Natural killer cell (primary cell): Measurements from ENCODE around the gene ARHGAP26. TPM values are rescaled to one million over a fixed set of nuclear protein-coding genes. Genes with fewer than 3 reads are reported as not detected.
A peak's percentile ranks its signal among the peaks of the same experiment; 100 is the strongest.
"Not testable (repeated sequence)": the region's sequence is repeated elsewhere in the genome, so short reads cannot be mapped to it uniquely, and the experiment has no call there.

Experiments used
- ATAC-seq, 3 donors: fragments of 150-1000 bp in 2 of 3; fragments of 200-7000 bp in 1 of 3; cut with Tn5 transposase; 1 replicate in 1 of 3; 2 replicates in 2 of 3; pipeline ENCODE4 v1.10.0; 2021; ENCODE audit warnings: mild to moderate bottlenecking in 2 of 3, moderate library complexity in 2 of 3
- DNase-seq, 2 donors: peaks; one replicate each; pipeline versions ENCODE4 v3.0.0 to v3.0.0-alpha.2; 2013 to 2021; ENCODE audit warnings: mixed read lengths in 1 of 2
- H3K27ac ChIP-seq: one replicate; pipeline ENCODE4 v1.5.1; 2013; ENCODE audit warnings: mild to moderate bottlenecking, low read length
- H3K27me3 ChIP-seq: one replicate; pipeline ENCODE4 v1.6.1; 2013; ENCODE audit warnings: low read length; ENCODE audit not compliant: control insufficient read depth, insufficient read depth
- H3K36me3 ChIP-seq: one replicate; pipeline ENCODE4 v1.6.1; 2013; ENCODE audit warnings: low read length; ENCODE audit not compliant: control insufficient read depth, insufficient read depth
- H3K4me1 ChIP-seq: one replicate; pipeline ENCODE4 v1.6.1; 2013; ENCODE audit warnings: low read length; ENCODE audit not compliant: control insufficient read depth, insufficient read depth
- H3K4me3 ChIP-seq: one replicate; pipeline ENCODE4 v1.5.1; 2013; ENCODE audit warnings: low read length
- H3K9me3 ChIP-seq: one replicate; pipeline ENCODE4 v1.6.1; 2013; ENCODE audit warnings: low read length; ENCODE audit not compliant: control insufficient read depth, insufficient read depth
- H3K27ac Mint-ChIP-seq, 2 donors: one replicate each; pipeline ENCODE4 v1.8.0; 2022; ENCODE audit warnings: mild to moderate bottlenecking in 2 of 2, mixed read lengths in 2 of 2, moderate library complexity in 1 of 2
- H3K27me3 Mint-ChIP-seq, 2 donors: one replicate each; pipeline ENCODE4 v1.8.0; 2022; ENCODE audit warnings: low read depth in 2 of 2, mixed read lengths in 2 of 2
- H3K36me3 Mint-ChIP-seq: one replicate; pipeline ENCODE4 v1.8.0; 2022; ENCODE audit warnings: mixed read lengths
- H3K4me1 Mint-ChIP-seq, 2 donors: one replicate each; pipeline ENCODE4 v1.8.0; 2022; ENCODE audit warnings: mixed read lengths in 2 of 2
- H3K4me3 Mint-ChIP-seq: one replicate; pipeline ENCODE4 v1.8.0; 2022; ENCODE audit warnings: mild to moderate bottlenecking, moderate library complexity, mixed read lengths
- H3K9me3 Mint-ChIP-seq, 2 donors: one replicate each; pipeline ENCODE4 v1.8.0; 2022; ENCODE audit warnings: mixed read lengths in 2 of 2
- CTCF ChIP-seq: fragments of 200-600 bp; IDR thresholded peaks from one replicate; pipeline ENCODE4 v1.8.0; 2022; ENCODE audit warnings: antibody characterized with exemption
- WGBS: methylation state at CpG from one replicate; pipeline ENCODE4 v1.1.7; 2013; ENCODE audit warnings: missing lambda C conversion rate; ENCODE audit not compliant: insufficient coverage; 5-methylcytosine and 5-hydroxymethylcytosine counted together
- intact Hi-C: fragments of 100-400 bp; cut with micrococcal nuclease; formaldehyde crosslinking; loops from one replicate; pipeline ENCODE4 v1.14.2; 2022
- total RNA-seq, 4 donors: library from RNA; stranded (reverse); fragments of 120-200 nt in 1 of 4; gene quantifications; one replicate each; pipeline versions ENCODE4 v1.2.3 to v1.2.4, GENCODE V29; 2013 to 2022

Gene ARHGAP26
- total RNA-seq, 3 donors from 2014 or later (not counting 1 experiment from before 2014, with no cell fraction given): 153 to 159 (median 158) TPM

GRCh38 chr5:142994218-142994617 lies 224.0 kb downstream of the ARHGAP26 start:
- peaks cover 71 to 77% of the 10 kb centered on the region in 2 donors for H3K4me1 Mint-ChIP-seq

GRCh38 chr5:142995621-142996020 lies 225.4 kb downstream of the ARHGAP26 start:
- Mint-ChIP-seq H3K4me1 (peaks cover 70 to 75% of the 10 kb centered on the region in 2 donors), H3K27ac (peak overlapping the region; percentile 88 to 100), H3K4me3 (peak overlapping the region; percentile 64), H3K36me3 (peaks cover 16% of the 10 kb centered on the region)
- intact Hi-C loops: loop anchor here (1.0 to 2.0 kb wide), 4 partner anchors 11 to 67 kb away; no protein-coding TSS in a partner anchor
- not testable (repeated sequence) for DNase-seq, H3K9me3 Mint-ChIP-seq, H3K27me3 Mint-ChIP-seq, ATAC-seq, H3K9me3 ChIP-seq, H3K4me3 ChIP-seq, H3K36me3 ChIP-seq, H3K27me3 ChIP-seq
- peaks cover 58% of the 10 kb centered on the region for H3K4me1 ChIP-seq
- peak overlapping the region; percentile 86 for H3K27ac ChIP-seq

More at GRCh38 chr5:142994218-142994617, 224.0 kb downstream of the ARHGAP26 start:
- Mint-ChIP-seq H3K9me3 (peaks cover 2 to 7% of the 10 kb centered on the region in 2 donors), H3K27me3 (no peaks in the 10 kb centered on the region), H3K4me3 (peak overlapping the region; percentile 59), H3K36me3 (peaks cover 16% of the 10 kb centered on the region), H3K27ac (peak overlapping the region; percentile 88 to 100)
- TF ChIP-seq CTCF: no peak
- ATAC-seq: no peak
- intact Hi-C loops: no loop called here
- H3K4me3 ChIP-seq: no peak overlapping the region
- WGBS: 90% methylated on average over 2 of the region's 2 CpGs
- no peaks in the 10 kb centered on the region for H3K27me3 ChIP-seq
- H3K36me3 ChIP-seq: no peaks in the 10 kb centered on the region
- peaks cover 59% of the 10 kb centered on the region for H3K4me1 ChIP-seq
- no peak for DNase-seq
- H3K9me3 ChIP-seq: peaks cover 7% of the 10 kb centered on the region
- H3K27ac ChIP-seq: peak overlapping the region; percentile 58

GRCh38 chr5:142997591-142997990 lies 227.4 kb downstream of the ARHGAP26 start:
- Histone ChIP-seq H3K27ac (peak overlapping the region; percentile 86), H3K9me3 (no peaks in the 10 kb centered on the region), H3K4me3 (no peak overlapping the region), H3K36me3 (no peaks in the 10 kb centered on the region), H3K4me1 (peaks cover 65% of the 10 kb centered on the region), H3K27me3 (no peaks in the 10 kb centered on the region)
- ATAC-seq: peak in 2 of 3 donors; percentile 4 to 15
- H3K4me1 Mint-ChIP-seq: peaks cover 82 to 84% of the 10 kb centered on the region in 2 donors
- no peaks in the 10 kb centered on the region for H3K27me3 Mint-ChIP-seq
- H3K4me3 Mint-ChIP-seq: peak overlapping the region; percentile 61
- peaks cover 0 to 2% of the 10 kb centered on the region in 2 donors for H3K9me3 Mint-ChIP-seq
- peak in 1 of 2 donors; percentile 42 for DNase-seq
- peak overlapping the region; percentile 88 to 100 for H3K27ac Mint-ChIP-seq
- 0% methylated on average over 1 of the region's 1 CpG for WGBS
- H3K36me3 Mint-ChIP-seq: peaks cover 16% of the 10 kb centered on the region
- no peak for TF ChIP-seq CTCF
- intact Hi-C loops: loop anchor here (2.0 kb wide), 1 partner anchor 69 kb away; no protein-coding TSS in a partner anchor

GRCh38 chr5:142998316-142999020 lies 228.3 kb downstream of the ARHGAP26 start:
- no peaks in the 10 kb centered on the region for H3K9me3 ChIP-seq
- 15% methylated on average over 3 of the region's 6 CpGs for WGBS
- ATAC-seq: no peak
- Mint-ChIP-seq H3K27me3 (no peaks in the 10 kb centered on the region), H3K4me1 (peaks cover 91 to 93% of the 10 kb centered on the region in 2 donors), H3K27ac (peak overlapping the region; percentile 88 to 100), H3K9me3 (peaks cover 0 to 2% of the 10 kb centered on the region in 2 donors), H3K4me3 (peak overlapping the region; percentile 80), H3K36me3 (peaks cover 16% of the 10 kb centered on the region)
- no peaks in the 10 kb centered on the region for H3K27me3 ChIP-seq
- peak overlapping the region; percentile 86 for H3K27ac ChIP-seq
- intact Hi-C loops: no loop called here
- peaks cover 68% of the 10 kb centered on the region for H3K4me1 ChIP-seq
- no peak for DNase-seq
- no peak for TF ChIP-seq CTCF
- no peak overlapping the region for H3K4me3 ChIP-seq
- no peaks in the 10 kb centered on the region for H3K36me3 ChIP-seq

GRCh38 chr5:143000551-143000950 lies 230.4 kb downstream of the ARHGAP26 start:
- no CpG with 5 or more reads among the region's 1 CpG for WGBS
- H3K4me3 Mint-ChIP-seq, H3K27ac ChIP-seq: not testable (repeated sequence)

More at GRCh38 chr5:143000551-143000950, 230.4 kb downstream of the ARHGAP26 start:
- H3K9me3 ChIP-seq, H3K9me3 Mint-ChIP-seq, H3K36me3 ChIP-seq, H3K27me3 Mint-ChIP-seq, DNase-seq, ATAC-seq, H3K27me3 ChIP-seq, H3K4me3 ChIP-seq: not testable (repeated sequence)
- intact Hi-C loops: loop anchor here (5.0 to 10.0 kb wide), 2 partner anchors 213 to 694 kb away; no protein-coding TSS in a partner anchor
- peaks cover 75% of the 10 kb centered on the region for H3K4me1 ChIP-seq
- peaks cover 91 to 93% of the 10 kb centered on the region in 2 donors for H3K4me1 Mint-ChIP-seq
- peaks cover 16% of the 10 kb centered on the region for H3K36me3 Mint-ChIP-seq
- peak overlapping the region; percentile 96 to 100 for H3K27ac Mint-ChIP-seq
